ENCODE results near the gene TEC.

GRCh38 chr4:48237996-48238645 is 31.5 kb downstream of the TEC start:
- TF ChIP-seq EP300 (conservative IDR thresholded peaks at IDR 0.05; ENCODE audit: poor library complexity, severe bottlenecking) (no peak), SMC3 (conservative IDR thresholded peaks at IDR 0.05; ENCODE audit: poor library complexity) (no peak), CTCF (IDR thresholded peaks at IDR 0.05; ENCODE audit: poor library complexity, severe bottlenecking) (no peak), EZH2 (IDR thresholded peaks at IDR 0.05; ENCODE audit: borderline replicate concordance, insufficient read depth, low read length, poor library complexity, severe bottlenecking) (no peak), REST (IDR thresholded peaks at IDR 0.05; ENCODE audit: borderline replicate concordance) (no peak)
